Ovary (tissue), 9 donors: ENCODE results near the gene CABCOCO1. TPM values are rescaled to one million over a fixed set of nuclear protein-coding genes. Genes with fewer than 3 reads are reported as not detected.

Experiments
- DNase-seq, 5 donors: peaks; one replicate each; pipeline ENCODE4 v3.0.0-alpha.2; 2019 to 2020
- H3K27ac ChIP-seq, 2 donors: fragments of 200-600 bp; one replicate each; pipeline versions ENCODE4 v1.5.1 to v1.8.0; 2019 to 2022
- H3K27me3 ChIP-seq: fragments of 200-600 bp; one replicate; pipeline ENCODE4 v1.8.0; 2022
- H3K36me3 ChIP-seq: fragments of 200-600 bp; sonication (generic); one replicate; pipeline ENCODE4 v1.5.1; 2019
- H3K4me1 ChIP-seq: one replicate; pipeline ENCODE4 v1.8.1; 2013; ENCODE audit warnings: mild to moderate bottlenecking, moderate library complexity; ENCODE audit not compliant: insufficient read depth
- H3K4me3 ChIP-seq: fragments of 200-600 bp; sonication (generic); one replicate; pipeline ENCODE4 v1.5.1; 2017
- H3K9me3 ChIP-seq, 2 donors: fragments of 200-600 bp in 1 of 2; sonication (generic) in 1 of 2; one replicate each; pipeline versions ENCODE4 v1.5.1 to v1.8.1; 2013 to 2019; ENCODE audit warnings: mild to moderate bottlenecking in 1 of 2, moderate library complexity in 1 of 2
- EP300 ChIP-seq: sonication (generic); formaldehyde crosslinking; IDR thresholded peaks from one replicate; pipeline ENCODE4 v1.6.1; 2017; ENCODE audit warnings: antibody characterized with exemption
- POLR2A ChIP-seq: fragments of 450-650 bp; IDR thresholded peaks from one replicate; pipeline ENCODE4 v1.6.1; 2017; ENCODE audit warnings: antibody characterized with exemption, mild to moderate bottlenecking, moderate library complexity
- WGBS, 3 donors: extraction: QIAGEN DNeasy Blood & Tissue Kit in 1 of 3; methylation state at CpG; one replicate each; pipeline versions ENCODE4 v1.1.5 to v1.1.7; 2013 to 2017; 5-methylcytosine and 5-hydroxymethylcytosine counted together
- intact Hi-C, 4 donors: fragments of 100-400 bp; cut with DNase I; formaldehyde crosslinking; loops; one replicate each; pipeline versions ENCODE4 v1.11.0 to v1.15.1; 2022 to 2023
- polyA plus RNA-seq, 2 donors: library from polyadenylated mRNA; stranded (reverse); fragments of 200-250 nt in 1 of 2; fragments of 350-450 nt in 1 of 2; fragmentation: Illumina TruSeq in 1 of 2; extraction: RNeasy Lipid Tissue Mini Kit (QIAGEN cat#74804) in 1 of 2; gene quantifications; one replicate each; pipeline ENCODE4 v1.2.3, GENCODE V29; 2013 to 2014
- total RNA-seq, 7 donors: library from RNA; depleted of rRNA in 2 of 7; stranded (reverse); fragments of >200 nt in 2 of 7; fragmentation: NEBNext Ultra II Directional in 3 of 7; extraction: Animal tissue kit (Norgen Biotek cat#: 25700) in 3 of 7; gene quantifications; one replicate each; pipeline versions ENCODE4 v1.1.0 to v1.2.4, GENCODE V29; 2016 to 2023
- TF ChIP-seq, protein P1 (sequence below), 3 donors: fragments of 450-650 bp in 2 of 3; fragments of 200-600 bp in 1 of 3; IDR thresholded peaks; one replicate each; pipeline versions ENCODE4 v1.5.1 to v1.8.0; 2016 to 2022; ENCODE audit warnings: antibody characterized with exemption in 3 of 3, mild to moderate bottlenecking in 1 of 3
- donor health status: DM: no; HTN: no; CAD: no; lungs with moderate emphysema.
- donor health status: DM: no; HTN: no; CAD: no.
- donor health status: Bipolar disorder and iron deficiency.
- donor health status: DM: yes; HTN: yes; CAD: no.
- donor health status: DM: no; HTN: no; CAD: no.
- donor health status: DM: yes; HTN: yes; CAD: no.

CABCOCO1 gene
- total and polyA plus RNA-seq, 9 donors = 0.15 to 10.1 (median 0.55) TPM

DNA sequence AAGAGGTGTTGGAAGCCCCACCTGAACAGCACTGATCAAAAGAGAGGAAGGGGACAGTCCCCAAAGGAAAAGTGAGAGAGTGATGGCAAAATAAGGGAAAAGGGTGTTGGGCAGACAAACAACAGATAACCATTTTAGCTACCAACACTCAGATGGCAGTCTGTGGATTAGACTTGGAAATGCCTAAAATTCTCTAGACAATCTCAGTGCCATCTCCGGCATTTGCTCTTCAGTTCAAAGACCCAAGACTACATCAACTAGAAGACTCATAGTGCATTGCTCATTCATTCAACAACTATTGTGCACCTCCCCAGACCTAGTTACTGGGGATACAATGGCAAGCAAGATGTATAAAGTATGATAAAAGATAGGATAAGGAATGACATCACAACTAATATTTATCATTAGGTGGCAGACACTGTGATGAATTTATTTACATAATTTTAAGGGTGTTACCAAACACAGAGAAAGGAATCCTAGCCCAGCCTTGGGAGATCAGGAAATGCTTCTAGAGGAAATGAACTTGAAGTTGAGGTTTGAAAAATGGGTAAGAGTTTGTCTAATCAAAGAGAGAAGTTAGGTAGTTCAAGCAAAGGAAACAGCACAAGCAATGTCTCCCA lies 129.5 kb downstream of the CABCOCO1 start:
- intact Hi-C loops = no loop called here
- no peaks in the 10 kb centered on the region for H3K9me3 ChIP-seq
- DNase-seq = no peak
- H3K4me1 ChIP-seq = peaks cover 5% of the 10 kb centered on the region
- 81 to 98% (median 96%) methylated on average over 1 of the region's 1 CpG for WGBS, 3 donors
- TF ChIP-seq, protein P1, sequence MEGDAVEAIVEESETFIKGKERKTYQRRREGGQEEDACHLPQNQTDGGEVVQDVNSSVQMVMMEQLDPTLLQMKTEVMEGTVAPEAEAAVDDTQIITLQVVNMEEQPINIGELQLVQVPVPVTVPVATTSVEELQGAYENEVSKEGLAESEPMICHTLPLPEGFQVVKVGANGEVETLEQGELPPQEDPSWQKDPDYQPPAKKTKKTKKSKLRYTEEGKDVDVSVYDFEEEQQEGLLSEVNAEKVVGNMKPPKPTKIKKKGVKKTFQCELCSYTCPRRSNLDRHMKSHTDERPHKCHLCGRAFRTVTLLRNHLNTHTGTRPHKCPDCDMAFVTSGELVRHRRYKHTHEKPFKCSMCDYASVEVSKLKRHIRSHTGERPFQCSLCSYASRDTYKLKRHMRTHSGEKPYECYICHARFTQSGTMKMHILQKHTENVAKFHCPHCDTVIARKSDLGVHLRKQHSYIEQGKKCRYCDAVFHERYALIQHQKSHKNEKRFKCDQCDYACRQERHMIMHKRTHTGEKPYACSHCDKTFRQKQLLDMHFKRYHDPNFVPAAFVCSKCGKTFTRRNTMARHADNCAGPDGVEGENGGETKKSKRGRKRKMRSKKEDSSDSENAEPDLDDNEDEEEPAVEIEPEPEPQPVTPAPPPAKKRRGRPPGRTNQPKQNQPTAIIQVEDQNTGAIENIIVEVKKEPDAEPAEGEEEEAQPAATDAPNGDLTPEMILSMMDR (IDR thresholded peaks at IDR 0.05) = no peak
- TF ChIP-seq POLR2A (no peak), EP300 (no peak)
- no peak overlapping the region for H3K4me3 ChIP-seq
- no peaks in the 10 kb centered on the region for H3K27me3 ChIP-seq
- H3K36me3 ChIP-seq = no peaks in the 10 kb centered on the region
- H3K27ac ChIP-seq = no peak overlapping the region

DNA sequence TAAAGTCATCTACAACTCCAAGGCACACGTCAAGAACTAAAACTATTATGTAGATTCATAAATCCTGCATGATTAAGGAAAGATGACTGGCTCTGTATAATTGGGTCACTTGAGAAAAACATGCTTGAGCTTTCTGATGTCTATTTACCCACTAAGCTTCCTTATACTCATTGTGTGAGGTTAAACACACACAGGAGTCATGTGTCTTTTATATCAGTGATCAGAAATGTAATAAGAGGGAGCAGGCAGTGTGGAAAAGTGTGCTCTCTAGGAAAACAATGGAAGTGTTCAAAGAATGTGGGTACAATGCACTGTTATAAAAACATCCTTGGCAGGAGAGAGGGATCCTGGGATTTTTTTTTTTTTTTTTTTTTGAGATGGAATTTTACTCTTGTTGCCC lies 130.2 kb downstream of the CABCOCO1 start:
- H3K9me3 ChIP-seq = no peaks in the 10 kb centered on the region
- no peak overlapping the region for H3K27ac ChIP-seq
- TF ChIP-seq POLR2A = no peak
- peaks cover 3% of the 10 kb centered on the region for H3K4me1 ChIP-seq
- intact Hi-C loops = no loop called here
- WGBS, 3 donors = 85 to 95% (median 90%) methylated on average over 1 of the region's 1 CpG
- no peak for DNase-seq
- no peaks in the 10 kb centered on the region for H3K27me3 ChIP-seq
- no peaks in the 10 kb centered on the region for H3K36me3 ChIP-seq
- no peak overlapping the region for H3K4me3 ChIP-seq

DNA sequence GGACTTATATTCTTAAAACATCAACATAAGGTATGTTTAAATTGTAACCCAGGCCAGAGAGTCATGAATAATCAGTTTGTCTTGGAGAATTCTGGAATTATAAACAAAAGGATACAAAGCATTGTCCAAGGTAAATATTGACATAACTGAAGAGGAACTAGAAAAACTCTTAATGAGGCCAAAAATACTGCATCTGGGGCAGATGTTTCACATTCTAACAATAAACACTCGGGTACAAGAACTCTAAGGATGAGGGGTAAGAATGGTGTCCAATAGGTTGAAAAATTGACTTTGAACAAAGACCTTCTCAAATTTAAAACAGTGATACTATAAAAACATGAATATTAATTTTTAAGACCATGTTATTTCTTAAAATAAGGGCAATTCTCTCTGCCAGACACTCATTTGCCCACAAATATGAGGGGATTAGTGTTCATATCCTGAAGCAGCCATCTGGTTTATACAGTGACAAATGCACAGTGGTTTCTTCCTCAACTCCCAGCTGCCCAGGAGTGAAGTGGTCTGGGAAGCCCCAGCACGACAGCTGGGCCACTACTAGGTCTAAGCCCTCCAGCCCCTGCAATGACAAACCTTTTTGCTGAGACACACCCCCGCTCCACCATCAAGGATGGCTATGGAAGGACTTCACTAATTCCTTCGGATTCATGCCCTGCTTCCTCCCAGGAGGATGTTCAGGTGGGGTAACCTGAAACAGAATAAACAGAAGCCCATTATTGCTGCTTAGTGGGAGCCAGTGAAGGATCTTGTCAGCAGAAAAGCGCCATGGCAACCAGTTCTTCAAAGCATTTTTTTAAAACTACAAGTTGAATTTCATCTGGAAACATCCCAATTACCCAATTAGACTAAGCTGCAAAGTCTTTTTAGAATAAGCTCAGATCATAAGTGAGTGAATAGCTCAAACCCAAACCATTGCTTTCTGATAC lies 131.3 kb downstream of the CABCOCO1 start:
- H3K36me3 ChIP-seq = no peaks in the 10 kb centered on the region
- peaks cover 3% of the 10 kb centered on the region for H3K4me1 ChIP-seq
- H3K4me3 ChIP-seq = no peak overlapping the region
- H3K9me3 ChIP-seq = no peaks in the 10 kb centered on the region
- no peaks in the 10 kb centered on the region for H3K27me3 ChIP-seq
- 62 to 69% (median 66%) methylated on average over 5 of the region's 5 CpGs for WGBS, 3 donors
- no peak for DNase-seq
- intact Hi-C loops = no loop called here
- TF ChIP-seq, protein P1 (IDR thresholded peaks at IDR 0.05) = no peak
- TF ChIP-seq EP300 = no peak
- TF ChIP-seq POLR2A = no peak
- H3K27ac ChIP-seq = no peak overlapping the region

DNA sequence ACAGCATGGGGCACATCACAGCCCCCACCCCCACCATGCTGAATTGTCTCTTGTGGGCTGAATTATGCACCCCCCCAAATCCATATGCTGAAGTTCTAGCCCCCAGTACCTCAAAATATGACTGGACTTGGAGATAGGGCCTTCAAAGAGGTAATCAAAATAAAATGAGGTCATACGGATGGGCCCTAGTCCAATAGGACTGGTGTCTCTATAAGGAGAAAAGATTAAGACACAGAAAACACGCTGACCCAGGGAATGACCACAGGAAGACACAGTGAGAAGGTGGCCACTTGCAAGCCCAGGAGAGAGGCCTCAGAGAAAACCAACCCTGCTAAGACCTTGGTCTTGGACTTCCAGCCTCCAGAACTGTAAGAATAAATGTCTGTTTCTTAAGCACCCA lies 132.4 kb downstream of the CABCOCO1 start:
- H3K4me3 ChIP-seq = no peak overlapping the region
- no peak overlapping the region for H3K27ac ChIP-seq
- intact Hi-C loops = no loop called here
- H3K27me3 ChIP-seq = no peaks in the 10 kb centered on the region
- 90 to 95% (median 91%) methylated on average over 2 of the region's 2 CpGs for WGBS, 3 donors
- H3K4me1 ChIP-seq = peaks cover 3% of the 10 kb centered on the region
- H3K36me3 ChIP-seq = no peaks in the 10 kb centered on the region
- H3K9me3 ChIP-seq = no peaks in the 10 kb centered on the region
- no peak for DNase-seq
- TF ChIP-seq, protein P1 (IDR thresholded peaks at IDR 0.05) = no peak
- TF ChIP-seq POLR2A (no peak), EP300 (no peak)

DNA sequence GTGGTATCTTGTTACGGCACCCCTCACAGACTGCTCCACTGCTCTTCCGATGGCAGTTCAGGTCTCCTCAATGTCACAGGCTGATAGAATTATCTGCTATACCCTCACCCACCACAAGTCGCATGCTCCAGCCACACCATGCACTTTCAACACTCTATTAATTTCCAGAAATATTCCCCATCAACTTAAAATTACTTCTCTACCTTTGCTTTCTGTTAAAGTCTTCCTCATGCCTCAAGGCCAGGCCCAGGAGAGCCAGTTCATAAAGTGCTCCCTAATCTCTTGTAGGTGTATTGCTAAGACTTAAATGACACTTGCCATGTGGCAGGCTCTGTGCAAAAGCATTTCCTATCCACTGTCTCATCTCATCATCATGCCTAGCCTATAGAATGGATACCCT lies 132.8 kb downstream of the CABCOCO1 start:
- no peak overlapping the region for H3K27ac ChIP-seq
- WGBS, 3 donors = 80 to 98% (median 94%) methylated on average over 3 of the region's 3 CpGs
- no peaks in the 10 kb centered on the region for H3K27me3 ChIP-seq
- no peak for DNase-seq
- intact Hi-C loops = no loop called here
- TF ChIP-seq EP300 (no peak), POLR2A (no peak)
- TF ChIP-seq, protein P1 (IDR thresholded peaks at IDR 0.05) = no peak
- H3K9me3 ChIP-seq = no peaks in the 10 kb centered on the region
- no peaks in the 10 kb centered on the region for H3K36me3 ChIP-seq
- H3K4me3 ChIP-seq = no peak overlapping the region
- H3K4me1 ChIP-seq = peaks cover 3% of the 10 kb centered on the region
